ENCODE results near the gene AKAIN1. TPM values are rescaled to one million over a fixed set of nuclear protein-coding genes. Genes with fewer than 3 reads are reported as not detected.

Gene AKAIN1
- not detected for total RNA-seq

- intact Hi-C loops (cut with DNase I), result no loop called here
- DNase-seq (ENCODE audit: low spot score) (no peak), ATAC-seq (peak; percentile 57)
Measured at GRCh38 chr18:5197032-5197434, at the start of gene AKAIN1. Gene AKAIN1 (minus strand): TSS chr18:5197257. CDS start chr18:5197053, 204 bp downstream.

GRCh38 chr18:5244941-5245340 is 47.9 kb upstream of the AKAIN1 start:
- no peak for ATAC-seq
- intact Hi-C loops (cut with DNase I), result no loop called here
- no peak for DNase-seq (ENCODE audit: low spot score)

- no peak for ATAC-seq
- DNase-seq (ENCODE audit: low spot score), result no peak
- intact Hi-C loops (cut with DNase I), result no loop called here
Measured at GRCh38 chr18:5239447-5239846, 42.4 kb upstream of the AKAIN1 start.

DNA sequence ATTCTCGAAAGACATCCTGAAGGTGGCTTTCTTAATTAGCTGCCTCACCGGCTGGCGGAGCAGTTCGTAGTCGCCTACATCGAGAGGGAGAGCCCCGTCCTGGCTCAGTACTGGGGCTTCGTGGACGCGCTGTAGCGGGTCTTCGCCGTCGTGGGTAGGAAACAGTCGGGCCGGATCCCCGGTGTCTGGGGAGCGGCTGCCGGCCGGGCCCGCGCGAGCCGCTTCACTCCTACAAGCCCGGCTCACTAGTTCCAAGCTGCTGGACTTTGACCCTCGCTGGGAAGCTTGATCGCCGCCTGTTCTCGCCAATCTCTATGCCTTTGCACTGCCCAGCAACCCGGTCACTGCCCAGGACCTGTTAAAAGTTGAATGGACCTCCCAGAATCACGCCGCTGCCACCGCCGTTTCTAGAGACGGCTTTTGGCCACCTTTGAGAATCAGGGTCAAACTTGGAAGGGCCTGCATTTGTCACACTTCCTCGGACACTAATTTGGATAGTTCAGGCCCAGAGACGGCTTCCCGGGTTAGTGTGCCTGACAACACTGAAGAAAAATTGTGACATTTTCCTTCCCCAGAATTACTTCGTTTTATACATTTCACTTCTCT is 41.4 kb upstream of the AKAIN1 start:
- intact Hi-C loops (cut with DNase I), result no loop called here
- ATAC-seq, result peak; percentile 70

DNA sequence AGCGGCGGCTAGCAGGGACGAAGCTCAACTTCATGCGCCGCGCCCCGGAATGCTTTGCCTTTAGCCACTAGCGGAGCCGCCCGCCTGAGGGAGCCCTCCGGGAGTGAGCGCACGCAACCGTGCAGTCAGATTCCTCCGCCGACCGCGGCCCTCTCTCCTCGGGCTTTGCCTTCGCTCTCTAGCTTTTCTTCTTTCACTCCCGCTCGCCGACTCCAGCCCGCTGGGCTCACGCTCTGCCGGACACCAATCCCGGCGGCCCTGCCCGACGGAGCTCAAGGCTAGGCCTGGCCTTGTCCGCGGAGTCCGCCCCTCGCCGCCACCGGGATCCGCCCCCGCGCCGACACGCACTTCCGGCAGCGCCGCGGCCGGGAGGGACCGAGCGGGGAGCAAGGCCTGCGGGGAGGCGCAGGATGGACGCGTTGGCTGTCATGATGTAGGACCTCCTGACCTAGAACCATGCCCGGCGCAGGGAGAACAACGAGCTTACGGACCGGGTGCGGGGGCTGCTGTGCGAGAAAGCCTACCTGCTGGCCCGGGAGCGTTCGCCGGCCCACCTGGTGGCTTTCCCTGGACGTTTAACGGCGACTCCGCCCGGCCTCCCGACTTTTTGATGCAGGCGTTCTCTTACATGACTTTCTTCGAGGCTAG is 40.8 kb upstream of the AKAIN1 start:
- intact Hi-C loops (cut with DNase I), result no loop called here
- peak; percentile 93 for DNase-seq (ENCODE audit: low spot score)
- ATAC-seq, result peak; percentile 99

More for the DNA sequence above, 41.4 kb upstream of the AKAIN1 start:
- DNase-seq (ENCODE audit: low spot score), result no peak

DNA sequence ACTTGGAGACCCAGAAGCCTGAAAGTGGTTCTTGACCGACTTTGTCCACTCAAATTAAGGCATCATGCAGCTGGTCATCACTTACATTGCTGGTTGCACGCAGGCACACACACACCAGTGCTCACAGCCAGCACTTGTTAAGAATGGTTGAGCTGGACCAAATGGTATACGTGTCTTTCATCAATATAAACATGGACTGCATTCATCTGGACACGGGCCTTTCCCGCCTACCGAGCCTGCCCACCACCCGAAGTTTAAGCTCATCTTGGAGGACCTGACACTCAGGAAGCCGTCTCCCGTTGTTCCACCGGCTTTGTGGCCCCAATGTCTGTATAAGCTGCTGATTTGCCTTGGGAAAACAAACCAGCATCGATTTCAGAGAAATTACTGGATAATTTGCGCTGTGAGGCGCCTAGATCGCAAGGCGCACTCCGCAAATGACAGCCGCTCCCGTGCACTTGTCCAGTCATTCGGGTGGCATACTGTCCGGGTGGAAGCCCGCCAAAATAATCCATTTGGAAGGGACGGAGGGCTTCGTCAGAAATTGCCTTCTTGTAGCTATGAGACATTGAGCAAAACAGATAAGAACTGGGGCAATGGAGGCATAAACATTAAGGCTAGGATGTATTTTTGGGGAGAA is 40.1 kb upstream of the AKAIN1 start:
- ATAC-seq (peak; percentile 66), DNase-seq (ENCODE audit: low spot score) (peak; percentile 60)
- intact Hi-C loops (cut with DNase I), result no loop called here

GRCh38 chr18:5214583-5215351 is 17.7 kb upstream of the AKAIN1 start:
- ATAC-seq (no peak), DNase-seq (ENCODE audit: low spot score) (no peak)
- intact Hi-C loops (cut with DNase I), result no loop called here

DNA sequence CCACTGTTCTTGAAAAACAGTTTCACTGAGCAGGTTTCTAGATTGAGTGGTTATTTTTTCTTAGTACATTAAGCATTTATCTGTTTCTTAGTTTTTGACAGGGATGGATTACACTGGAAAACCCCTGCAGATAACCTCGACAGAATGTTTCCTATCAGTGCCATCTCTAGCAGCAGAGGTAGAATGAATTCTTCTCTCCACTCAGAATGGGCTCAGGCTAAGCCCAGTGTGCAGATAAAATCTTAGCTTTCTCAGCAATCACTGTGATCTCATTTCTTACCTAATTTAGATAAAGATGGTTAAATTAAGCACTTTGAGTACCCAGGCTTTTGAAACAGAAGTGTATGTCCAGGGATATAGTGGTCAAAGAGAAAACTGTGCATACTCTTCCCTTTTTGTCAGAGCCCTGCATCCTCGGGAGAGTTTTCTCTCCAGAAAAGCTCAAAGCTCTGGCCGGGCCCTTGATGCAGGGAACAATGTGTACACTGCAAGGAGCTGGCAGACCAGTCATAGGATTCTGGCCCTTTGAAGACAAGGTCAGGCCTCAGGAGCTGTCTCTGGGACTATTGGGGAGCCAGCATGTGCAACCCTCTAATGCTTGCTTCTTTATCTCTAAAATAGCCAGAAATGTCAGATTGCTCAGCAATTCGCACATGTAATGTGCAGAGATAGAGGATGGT is 10.6 kb upstream of the AKAIN1 start:
- intact Hi-C loops (cut with DNase I), result no loop called here
- DNase-seq (ENCODE audit: low spot score) (no peak), ATAC-seq (no peak)

DNA sequence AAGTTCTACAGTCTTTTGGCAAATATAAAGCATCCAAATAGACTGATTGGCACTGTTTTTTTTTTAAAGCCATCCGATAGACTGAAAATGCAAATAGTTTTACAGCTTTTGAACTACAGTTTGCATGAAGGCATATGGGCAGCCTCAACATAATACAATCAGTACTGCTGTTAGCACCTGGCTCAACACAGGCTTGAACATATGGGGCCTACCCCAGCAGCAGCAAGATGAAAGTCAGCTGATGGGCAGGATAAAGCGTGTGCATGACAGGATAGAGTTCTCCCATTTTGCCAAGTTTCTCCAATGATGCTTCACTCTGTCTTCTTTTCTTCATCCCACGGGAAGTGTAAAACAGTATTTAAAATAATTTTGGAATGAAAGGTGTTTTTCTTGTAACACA is 1.3 kb upstream of the AKAIN1 start:
- intact Hi-C loops (cut with DNase I), result no loop called here
- ATAC-seq (no peak), DNase-seq (ENCODE audit: low spot score) (no peak)

- intact Hi-C loops (cut with DNase I), result no loop called here
- DNase-seq (ENCODE audit: low spot score) (no peak), ATAC-seq (no peak)
Measured at GRCh38 chr18:5197461-5197860, 404 bp upstream of the AKAIN1 start.

GRCh38 chr18:5196253-5197031 is 615 bp downstream of the AKAIN1 start:
- intact Hi-C loops (cut with DNase I), result no loop called here
- ATAC-seq (no peak), DNase-seq (ENCODE audit: low spot score) (no peak)

- ATAC-seq (no peak), DNase-seq (ENCODE audit: low spot score) (no peak)
- intact Hi-C loops (cut with DNase I), result no loop called here
Measured at GRCh38 chr18:5195656-5196055, 1.4 kb downstream of the AKAIN1 start.

DNA sequence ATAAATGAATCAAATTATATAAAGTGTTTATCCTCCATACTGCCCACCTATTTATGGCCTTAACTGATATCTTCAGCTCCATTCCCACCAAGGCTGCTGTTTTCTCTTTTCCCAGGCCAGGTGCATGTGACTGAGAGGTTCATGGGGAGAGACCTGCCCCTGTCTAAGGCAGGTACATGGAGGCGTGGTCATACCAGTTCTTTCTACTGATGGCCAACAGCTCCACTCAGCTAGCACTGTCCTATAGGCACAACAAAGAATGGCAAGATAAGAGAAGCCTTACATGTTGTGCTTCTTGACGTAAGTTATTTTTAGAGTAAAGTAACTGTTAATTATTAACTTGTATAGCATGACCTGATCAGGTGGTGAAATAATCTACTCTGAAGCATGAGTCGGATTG is 16.8 kb downstream of the AKAIN1 start:
- intact Hi-C loops (cut with DNase I), result no loop called here
- no peak for ATAC-seq
- DNase-seq (ENCODE audit: low spot score), result no peak

DNA sequence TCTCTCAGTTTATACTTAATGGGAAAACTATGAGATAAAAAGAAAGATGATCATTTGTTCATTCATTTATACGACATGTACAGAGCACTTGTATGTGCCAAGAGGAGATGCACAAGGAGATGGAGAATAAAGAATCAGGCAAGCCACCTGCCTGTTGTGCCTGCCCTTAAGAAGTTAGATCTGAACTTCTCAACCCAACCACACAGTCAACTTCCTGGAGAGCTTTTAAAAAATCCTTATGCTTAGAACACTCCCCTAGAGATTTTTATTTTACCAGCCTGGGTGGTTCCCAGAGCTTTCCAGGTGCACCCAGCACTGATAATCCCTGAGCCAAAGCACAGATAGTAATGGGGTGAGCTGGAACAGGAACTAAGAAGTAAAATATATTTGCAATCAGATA is 18.5 kb downstream of the AKAIN1 start:
- DNase-seq (ENCODE audit: low spot score), result no peak
- no peak for ATAC-seq
- intact Hi-C loops (cut with DNase I), result no loop called here

DNA sequence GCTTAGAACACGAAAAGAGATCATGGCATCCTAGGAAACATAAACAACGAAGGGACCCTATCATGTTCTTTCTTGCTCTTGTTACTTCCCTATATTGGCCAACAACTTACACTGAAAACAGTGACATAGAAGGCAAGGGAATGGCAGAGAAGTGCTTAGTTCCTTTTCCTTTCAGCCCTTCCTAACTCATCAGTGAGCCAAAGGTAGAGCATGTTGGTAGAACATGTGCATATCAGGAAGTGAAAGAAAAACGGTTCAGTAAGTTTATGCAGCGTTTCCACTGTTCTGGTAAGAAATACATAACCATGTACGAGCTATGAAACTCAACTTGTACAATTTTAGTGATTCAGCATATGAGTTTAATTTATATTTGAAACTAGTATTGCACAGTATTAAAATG is 21.7 kb downstream of the AKAIN1 start:
- DNase-seq (ENCODE audit: low spot score) (no peak), ATAC-seq (peak; percentile 39)
- intact Hi-C loops (cut with DNase I), result no loop called here

- no peak for ATAC-seq
- no peak for DNase-seq (ENCODE audit: low spot score)
- intact Hi-C loops (cut with DNase I), result no loop called here
Measured at GRCh38 chr18:5173646-5174045, 23.4 kb downstream of the AKAIN1 start.

GRCh38 chr18:5173236-5173635 is 23.8 kb downstream of the AKAIN1 start:
- no peak for ATAC-seq
- intact Hi-C loops (cut with DNase I), result no loop called here
- no peak for DNase-seq (ENCODE audit: low spot score)

- ATAC-seq (no peak), DNase-seq (ENCODE audit: low spot score) (no peak)
- intact Hi-C loops (cut with DNase I), result no loop called here
Measured at GRCh38 chr18:5167831-5168230, 29.2 kb downstream of the AKAIN1 start.

Measured in sciatic nerve (tissue), 2 donors.